Vagina (tissue), 2 donors: ENCODE results near the gene RALGAPB. TPM values are rescaled to one million over a fixed set of nuclear protein-coding genes. Genes with fewer than 3 reads are reported as not detected.
"Not testable (repeated sequence)": the region's sequence is repeated elsewhere in the genome, so short reads cannot be mapped to it uniquely, and the experiment has no call there.

Source experiments
- DNase-seq, 2 donors: peaks; one replicate each; pipeline ENCODE4 v3.0.0-alpha.2; 2017; ENCODE audit errors: extremely low spot score in 2 of 2
- H3K27ac ChIP-seq: fragments of 200-600 bp; sonication (generic); one replicate; pipeline ENCODE4 v1.5.1; 2019
- H3K27me3 ChIP-seq: fragments of 200-600 bp; sonication (generic); one replicate; pipeline ENCODE4 v1.5.1; 2019
- H3K36me3 ChIP-seq, 2 donors: fragments of 200-600 bp; sonication (generic); one replicate each; pipeline ENCODE4 v1.5.1; 2017 to 2019
- H3K4me1 ChIP-seq: fragments of 200-600 bp; sonication (generic); one replicate; pipeline ENCODE4 v1.5.1; 2019
- H3K4me3 ChIP-seq, 2 donors: fragments of 200-600 bp; sonication (generic); 1 replicate in 1 of 2; 2 replicates in 1 of 2; pipeline ENCODE4 v1.5.1; 2016 to 2019
- H3K9me3 ChIP-seq: fragments of 200-600 bp; sonication (generic); one replicate; pipeline ENCODE4 v1.5.1; 2019
- CTCF ChIP-seq, 3 experiments: fragments of 450-650 bp in 2 of 3; fragments of 200-600 bp in 1 of 3; sonication (generic) in 1 of 3; IDR thresholded peaks; one replicate each; pipeline ENCODE4 v1.5.1; 2017 to 2019; ENCODE audit warnings: antibody characterized with exemption in 3 of 3, mild to moderate bottlenecking in 2 of 3, moderate library complexity in 2 of 3
- POLR2A ChIP-seq, 2 donors: fragments of 450-650 bp; IDR thresholded peaks; one replicate each; pipeline ENCODE4 v1.6.1; 2017; ENCODE audit warnings: antibody characterized with exemption in 2 of 2, mild to moderate bottlenecking in 2 of 2, moderate library complexity in 2 of 2
- POLR2AphosphoS5 ChIP-seq, 2 donors: sonication (generic); formaldehyde crosslinking; IDR thresholded peaks; one replicate each; pipeline ENCODE4 v1.9.0; 2017; ENCODE audit warnings: antibody characterized with exemption in 2 of 2, mild to moderate bottlenecking in 2 of 2, low read depth in 1 of 2; ENCODE audit not compliant: insufficient read depth in 1 of 2
- intact Hi-C: fragments of 100-400 bp; cut with DNase I; formaldehyde crosslinking; loops from one replicate; pipeline ENCODE4 v1.15.1; 2023
- total RNA-seq: library from RNA; depleted of rRNA; stranded (reverse); fragments of >200 nt; gene quantifications from one replicate; pipeline ENCODE4 v1.2.3, GENCODE V29; 2016

Gene RALGAPB
- total RNA-seq, 1 donor from 2014 or later: 45.2 TPM

- H3K4me3 ChIP-seq: no peak overlapping the region
- intact Hi-C loops: no loop called here
- DNase-seq: no peak
Measured at GRCh38 chr20:38437796-38438195, 34.8 kb upstream of the RALGAPB start.

GRCh38 chr20:38441110-38441509, 31.5 kb upstream of the RALGAPB start:
- H3K27me3 ChIP-seq, DNase-seq, H3K4me1 ChIP-seq, H3K9me3 ChIP-seq, intact Hi-C loops, H3K27ac ChIP-seq, H3K4me3 ChIP-seq, H3K36me3 ChIP-seq: not testable (repeated sequence)

More at GRCh38 chr20:38437796-38438195, 34.8 kb upstream of the RALGAPB start:
- Histone ChIP-seq H3K36me3 (peaks cover 0 to 3% of the 10 kb centered on the region in 2 donors), H3K27ac (no peak overlapping the region), H3K9me3 (no peaks in the 10 kb centered on the region), H3K4me1 (peaks cover 16% of the 10 kb centered on the region), H3K27me3 (no peaks in the 10 kb centered on the region)
- TF ChIP-seq POLR2A (IDR thresholded peaks at IDR 0.05): no peak
- no peak for TF ChIP-seq POLR2AphosphoS5 (IDR thresholded peaks at IDR 0.05; ENCODE audit: insufficient read depth in 1 of 2, low read depth in 1 of 2)
- TF ChIP-seq CTCF (IDR thresholded peaks at IDR 0.05): no peak

DNA sequence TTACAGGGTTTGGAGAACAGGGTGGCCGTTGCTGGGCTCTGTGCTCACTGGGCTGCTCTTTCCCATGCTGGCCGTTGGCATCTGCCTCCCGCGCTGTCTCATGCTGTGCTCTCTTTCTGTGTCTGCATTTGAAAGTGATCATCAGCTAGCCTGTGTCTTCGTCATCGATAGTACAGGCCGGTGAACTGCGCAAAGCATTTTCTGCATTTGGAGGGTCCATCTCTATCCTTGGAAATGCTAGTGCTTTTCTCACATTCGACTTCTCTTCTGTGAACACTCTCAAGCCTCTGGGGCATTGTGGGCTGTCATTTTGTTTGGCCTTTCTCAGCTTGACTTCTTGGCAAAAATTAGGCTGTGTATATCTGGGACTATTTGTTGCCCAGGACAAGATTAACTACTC, 30.7 kb upstream of the RALGAPB start:
- peaks cover 6% of the 10 kb centered on the region for H3K4me1 ChIP-seq
- intact Hi-C loops: no loop called here
- H3K9me3 ChIP-seq: no peaks in the 10 kb centered on the region
- H3K27me3 ChIP-seq: no peaks in the 10 kb centered on the region
- H3K4me3 ChIP-seq: no peak overlapping the region
- no peak overlapping the region for H3K27ac ChIP-seq
- no peak for TF ChIP-seq POLR2AphosphoS5 (IDR thresholded peaks at IDR 0.05; ENCODE audit: insufficient read depth in 1 of 2, low read depth in 1 of 2)
- no peak for TF ChIP-seq POLR2A (IDR thresholded peaks at IDR 0.05)
- TF ChIP-seq CTCF (IDR thresholded peaks at IDR 0.05): no peak
- no peak for DNase-seq
- H3K36me3 ChIP-seq: no peaks in the 10 kb centered on the region

- no peak for TF ChIP-seq POLR2A (IDR thresholded peaks at IDR 0.05)
- no peak for TF ChIP-seq CTCF (IDR thresholded peaks at IDR 0.05)
- no peak for TF ChIP-seq POLR2AphosphoS5 (IDR thresholded peaks at IDR 0.05; ENCODE audit: insufficient read depth in 1 of 2, low read depth in 1 of 2)
- DNase-seq: no peak
- Histone ChIP-seq H3K4me3 (no peak overlapping the region), H3K36me3 (peaks cover 0 to 10% of the 10 kb centered on the region in 2 donors), H3K27me3 (no peaks in the 10 kb centered on the region), H3K9me3 (no peaks in the 10 kb centered on the region), H3K27ac (no peak overlapping the region), H3K4me1 (peaks cover 19% of the 10 kb centered on the region)
- intact Hi-C loops: no loop called here
Measured at GRCh38 chr20:38445381-38445796, 27.3 kb upstream of the RALGAPB start.

GRCh38 chr20:38445901-38446425, 26.7 kb upstream of the RALGAPB start:
- Histone ChIP-seq H3K4me3 (peak overlapping the region; percentile 92), H3K27me3 (no peaks in the 10 kb centered on the region), H3K4me1 (peaks cover 19% of the 10 kb centered on the region), H3K9me3 (no peaks in the 10 kb centered on the region), H3K36me3 (peaks cover 0 to 14% of the 10 kb centered on the region in 2 donors), H3K27ac (peak overlapping the region; percentile 83)
- no peak for DNase-seq
- TF ChIP-seq CTCF (IDR thresholded peaks at IDR 0.05) (no peak), POLR2AphosphoS5 (IDR thresholded peaks at IDR 0.05; ENCODE audit: insufficient read depth in 1 of 2, low read depth in 1 of 2) (no peak), POLR2A (IDR thresholded peaks at IDR 0.05) (no peak)
- intact Hi-C loops: no loop called here
